MCF 10A (cell line): ENCODE measurements around the gene MRGPRX2. TPM values are rescaled to one million over a fixed set of nuclear protein-coding genes. Genes with fewer than 3 reads are reported as not detected.

Source experiments
- BruUV-seq: library from RNA; stranded (reverse); fragments of 400-500 nt; replicated peaks from 2 replicates; lab custom pipeline; 2021; lab: Mats Ljungman, UMichigan
- CTCF ChIA-PET: fragments of 300-600 bp; sonication (Branson Sonifier 250); formaldehyde crosslinking; extraction: SDS; loops from one replicate; lab custom pipeline; 2021; ENCODE audit warnings: antibody characterized with exemption, inconsistent platforms; lab: Yijun Ruan, JAX
- POLR2A ChIA-PET: fragments of 300-600, 350-650 bp; sonication (Branson Sonifier 250); formaldehyde crosslinking; extraction: SDS; loops from one replicate; lab custom pipeline; 2020; ENCODE audit warnings: antibody characterized with exemption, inconsistent platforms; lab: Yijun Ruan, JAX
- DNase-seq: peaks from one replicate; pipeline ENCODE4 v3.0.0-alpha.2; 2018; ENCODE audit not compliant: unreplicated experiment
- H3K27ac Mint-ChIP-seq: one replicate; pipeline ENCODE4 v1.8.0; 2022; ENCODE audit warnings: mild to moderate bottlenecking, low read depth, mixed read lengths; ENCODE audit not compliant: unreplicated experiment
- H3K27me3 Mint-ChIP-seq: one replicate; pipeline ENCODE4 v1.8.0; 2022; ENCODE audit warnings: mixed read lengths; ENCODE audit not compliant: insufficient read depth, unreplicated experiment
- H3K36me3 Mint-ChIP-seq: one replicate; pipeline ENCODE4 v1.8.0; 2022; ENCODE audit warnings: mild to moderate bottlenecking, moderate library complexity, mixed read lengths; ENCODE audit not compliant: insufficient read depth, unreplicated experiment
- H3K4me1 Mint-ChIP-seq: one replicate; pipeline ENCODE4 v1.8.0; 2022; ENCODE audit warnings: mixed read lengths; ENCODE audit not compliant: insufficient read depth, unreplicated experiment
- H3K4me3 Mint-ChIP-seq: one replicate; pipeline ENCODE4 v1.8.0; 2022; ENCODE audit warnings: mild to moderate bottlenecking, moderate library complexity, mixed read lengths; ENCODE audit not compliant: unreplicated experiment
- H3K9me3 Mint-ChIP-seq: one replicate; pipeline ENCODE4 v1.8.0; 2022; ENCODE audit warnings: mixed read lengths; ENCODE audit not compliant: unreplicated experiment
- CTCF ChIP-seq: fragments of 200-600 bp; IDR thresholded peaks from one replicate; pipeline ENCODE4 v1.8.0; 2022; ENCODE audit warnings: antibody characterized with exemption, mild to moderate bottlenecking; ENCODE audit not compliant: unreplicated experiment
- intact Hi-C: fragments of 100-400 bp; cut with micrococcal nuclease; formaldehyde crosslinking; loops from 2 replicates; pipeline ENCODE4 v1.14.1; 2022
- total RNA-seq: library from RNA; stranded (reverse); gene quantifications from 2 replicates; pipeline ENCODE4 v1.2.3, GENCODE V29; 2022

The MRGPRX2 gene
- total RNA-seq, 1 experiment from 2014 or later: not detected

- H3K27me3 Mint-ChIP-seq: peaks cover 59% of the 10 kb centered on the region
- POLR2A ChIA-PET: no interaction called here
These were observed 30.8 kb upstream of the MRGPRX2 start for GRCh38 chr11:19091366-19091765.

GRCh38 chr11:19089421-19089820, 28.9 kb upstream of the MRGPRX2 start:
- no peaks in the 10 kb centered on the region for H3K36me3 Mint-ChIP-seq
- no peak for DNase-seq
- peaks cover 6% of the 10 kb centered on the region for H3K4me1 Mint-ChIP-seq
- ChIA-PET CTCF (interaction anchor here (0.8 to 2.6 kb wide), 4 partner anchors 13 to 464 kb away, joined by 3 to 21 read pairs (median 8); no protein-coding TSS in a partner anchor), POLR2A (no interaction called here)
- BruUV-seq: no TSS peak
- intact Hi-C loops: no loop called here
- H3K27ac Mint-ChIP-seq: no peak overlapping the region
- H3K27me3 Mint-ChIP-seq: peaks cover 48% of the 10 kb centered on the region
- no peaks in the 10 kb centered on the region for H3K9me3 Mint-ChIP-seq
- TF ChIP-seq CTCF: no peak
- no peak overlapping the region for H3K4me3 Mint-ChIP-seq

More at GRCh38 chr11:19091366-19091765, 30.8 kb upstream of the MRGPRX2 start:
- H3K36me3 Mint-ChIP-seq: no peaks in the 10 kb centered on the region
- CTCF ChIA-PET: interaction anchor here (1.1 kb wide), 1 partner anchor 18 kb away, joined by 3 read pairs; no protein-coding TSS in a partner anchor
- intact Hi-C loops: no loop called here
- DNase-seq: no peak
- BruUV-seq: no TSS peak
- H3K9me3 Mint-ChIP-seq: no peaks in the 10 kb centered on the region
- no peak for TF ChIP-seq CTCF
- peaks cover 6% of the 10 kb centered on the region for H3K4me1 Mint-ChIP-seq
- H3K4me3 Mint-ChIP-seq: no peak overlapping the region
- no peak overlapping the region for H3K27ac Mint-ChIP-seq

GRCh38 chr11:19088791-19089190, 28.3 kb upstream of the MRGPRX2 start:
- no peak for TF ChIP-seq CTCF

GRCh38 chr11:19087658-19088057, 27.1 kb upstream of the MRGPRX2 start:
- BruUV-seq: no TSS peak
- H3K4me3 Mint-ChIP-seq: no peak overlapping the region
- intact Hi-C loops: no loop called here
- ChIA-PET POLR2A (no interaction called here), CTCF (interaction anchor here (0.6 to 2.6 kb wide), 5 partner anchors 11 to 466 kb away, joined by 3 to 21 read pairs (median 7); no protein-coding TSS in a partner anchor)
- TF ChIP-seq CTCF: no peak
- H3K27me3 Mint-ChIP-seq: peaks cover 51% of the 10 kb centered on the region
- H3K36me3 Mint-ChIP-seq: no peaks in the 10 kb centered on the region
- no peaks in the 10 kb centered on the region for H3K9me3 Mint-ChIP-seq
- DNase-seq: peak; percentile 53
- no peaks in the 10 kb centered on the region for H3K4me1 Mint-ChIP-seq
- no peak overlapping the region for H3K27ac Mint-ChIP-seq

More at GRCh38 chr11:19088791-19089190, 28.3 kb upstream of the MRGPRX2 start:
- no peak overlapping the region for H3K4me3 Mint-ChIP-seq
- CTCF ChIA-PET: interaction anchor here (0.8 to 2.6 kb wide), 4 partner anchors 12 to 468 kb away, joined by 4 to 21 read pairs (median 8); no protein-coding TSS in a partner anchor
- no TSS peak for BruUV-seq
- no peak for DNase-seq
- H3K27me3 Mint-ChIP-seq: peaks cover 51% of the 10 kb centered on the region
- POLR2A ChIA-PET: no interaction called here
- no peaks in the 10 kb centered on the region for H3K36me3 Mint-ChIP-seq
- no peak overlapping the region for H3K27ac Mint-ChIP-seq
- peaks cover under 1% of the 10 kb centered on the region for H3K4me1 Mint-ChIP-seq
- intact Hi-C loops: no loop called here
- H3K9me3 Mint-ChIP-seq: no peaks in the 10 kb centered on the region
